GM18909 (cell line): ENCODE results near the gene PAX2.
"Not testable (repeated sequence)": the region's sequence is repeated elsewhere in the genome, so short reads cannot be mapped to it uniquely, and the experiment has no call there.

Experiments
- ATAC-seq: cut with Tn5 transposase; IDR thresholded peaks from one replicate; pipeline ENCODE4 v1.9.1; 2021; ENCODE audit warnings: mild to moderate bottlenecking; ENCODE audit not compliant: unreplicated experiment, poor library complexity

PAX2 gene

DNA sequence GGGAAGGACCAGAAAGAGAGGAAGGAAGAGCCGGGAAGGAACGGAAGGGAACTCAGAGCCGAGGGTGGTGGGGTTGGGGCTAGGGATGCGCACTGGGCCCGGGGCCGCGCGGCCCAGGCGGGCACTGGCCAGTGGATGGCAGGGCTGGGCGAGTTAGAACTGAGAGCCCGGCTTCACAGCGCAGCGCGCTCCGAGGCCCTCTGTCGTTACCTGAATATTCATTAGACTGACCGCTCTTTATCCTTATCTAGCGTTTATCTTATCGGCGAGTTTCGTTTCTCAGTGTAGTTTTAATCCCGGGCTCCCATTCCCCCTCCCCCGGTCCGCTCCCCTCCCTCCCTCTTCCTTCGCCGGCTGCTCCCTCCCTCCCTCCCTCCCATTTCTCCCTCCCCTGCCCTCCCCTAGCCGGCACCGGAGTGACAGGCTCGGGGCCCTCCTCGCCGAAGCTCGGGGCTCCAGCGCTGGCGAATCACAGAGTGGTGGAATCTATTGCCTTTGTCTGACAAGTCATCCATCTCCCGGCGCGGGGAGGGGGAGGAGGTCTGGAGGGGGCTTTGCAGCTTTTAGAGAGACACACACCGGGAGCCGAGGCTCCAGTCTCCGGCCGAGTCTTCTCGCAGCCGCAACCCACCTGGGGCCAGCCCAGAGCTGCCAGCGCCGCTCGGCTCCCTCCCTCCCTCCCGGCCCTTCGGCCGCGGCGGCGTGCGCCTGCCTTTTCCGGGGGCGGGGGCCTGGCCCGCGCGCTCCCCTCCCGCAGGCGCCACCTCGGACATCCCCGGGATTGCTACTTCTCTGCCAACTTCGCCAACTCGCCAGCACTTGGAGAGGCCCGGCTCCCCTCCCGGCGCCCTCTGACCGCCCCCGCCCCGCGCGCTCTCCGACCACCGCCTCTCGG lies at the start of gene PAX2:
Gene PAX2 (plus strand): TSS at position 596 of the 895 bp plus-strand sequence. CDS start 679 bp downstream, outside the sequence.
- ATAC-seq, result no peak

DNA sequence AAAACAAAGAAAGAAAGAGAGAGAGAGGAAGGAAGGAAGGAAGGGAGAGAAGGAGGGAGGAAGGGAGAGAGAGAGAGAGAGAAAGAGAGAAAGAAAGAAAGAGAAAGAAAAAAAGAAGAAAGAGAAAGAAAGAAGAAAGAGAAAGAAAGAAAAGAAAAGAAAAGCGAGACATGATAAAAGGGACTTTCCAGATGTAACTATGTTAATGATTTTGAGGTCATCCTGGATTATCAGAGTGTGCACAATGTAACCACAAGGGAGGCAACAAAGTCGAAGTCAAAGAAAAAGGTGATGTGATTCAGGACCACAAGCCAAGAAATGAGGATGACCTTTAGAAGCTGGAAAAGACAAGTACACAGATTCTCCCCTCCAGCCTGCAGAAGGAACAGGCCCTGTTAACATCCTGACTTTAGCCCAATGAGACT lies 48.9 kb upstream of the PAX2 start:
- no peak for ATAC-seq

DNA sequence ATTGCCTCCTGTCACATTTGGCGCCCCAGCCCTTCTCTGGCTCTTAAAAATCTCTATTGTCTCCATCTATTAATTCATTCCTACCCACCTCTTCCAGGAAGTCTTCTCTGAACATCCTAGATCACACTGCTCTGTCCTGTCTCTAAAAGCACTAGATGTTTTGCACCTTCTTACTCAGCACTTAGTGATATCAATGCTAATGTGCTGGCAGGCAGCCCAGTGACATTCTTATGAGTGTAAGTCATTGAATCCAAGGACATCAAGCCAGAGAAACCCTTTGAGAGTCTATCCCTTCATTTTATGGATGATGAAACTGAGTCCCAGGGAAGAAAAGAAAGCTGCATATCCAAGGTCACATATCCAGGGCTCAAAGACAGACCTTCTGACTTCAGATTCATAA lies 48.3 kb upstream of the PAX2 start:
- no peak for ATAC-seq

DNA sequence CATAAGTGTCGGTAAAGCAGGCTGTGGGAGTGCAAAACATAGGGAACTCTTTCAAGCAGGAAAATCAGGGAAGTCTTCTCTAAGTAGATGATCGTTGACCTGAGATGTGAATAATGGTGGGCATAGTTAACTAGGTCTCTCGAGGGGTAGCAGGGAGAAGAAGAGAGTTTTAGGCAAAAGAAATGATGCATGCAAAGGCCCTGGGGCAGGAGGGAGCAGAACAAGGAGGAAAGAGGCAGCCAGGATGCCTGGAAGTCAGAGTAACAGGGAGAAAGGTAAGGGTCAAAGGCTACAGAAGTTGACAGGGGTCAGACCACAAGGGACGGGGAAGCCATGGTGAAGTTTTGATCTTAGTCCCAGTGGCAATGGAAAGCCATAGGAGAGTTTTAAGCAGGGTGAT lies 47.8 kb upstream of the PAX2 start:
- ATAC-seq, result no peak

DNA sequence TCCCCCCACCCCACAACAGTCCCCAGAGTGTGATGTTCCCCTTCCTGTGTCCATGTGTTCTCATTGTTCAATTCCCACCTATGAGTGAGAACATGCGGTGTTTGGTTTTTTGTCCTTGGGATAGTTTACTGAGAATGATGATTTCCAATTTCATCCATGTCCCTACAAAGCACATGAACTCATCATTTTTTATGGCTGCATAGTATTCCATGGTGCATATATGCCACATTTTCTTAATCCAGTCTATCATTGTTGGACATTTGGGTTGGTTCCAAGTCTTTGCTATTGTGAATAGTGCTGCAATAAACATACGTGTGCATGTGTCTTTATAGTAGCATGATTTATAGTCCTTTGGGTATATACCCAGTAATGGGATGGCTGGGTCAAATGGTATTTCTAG lies 43.7 kb upstream of the PAX2 start:
- ATAC-seq, result not testable (repeated sequence)

DNA sequence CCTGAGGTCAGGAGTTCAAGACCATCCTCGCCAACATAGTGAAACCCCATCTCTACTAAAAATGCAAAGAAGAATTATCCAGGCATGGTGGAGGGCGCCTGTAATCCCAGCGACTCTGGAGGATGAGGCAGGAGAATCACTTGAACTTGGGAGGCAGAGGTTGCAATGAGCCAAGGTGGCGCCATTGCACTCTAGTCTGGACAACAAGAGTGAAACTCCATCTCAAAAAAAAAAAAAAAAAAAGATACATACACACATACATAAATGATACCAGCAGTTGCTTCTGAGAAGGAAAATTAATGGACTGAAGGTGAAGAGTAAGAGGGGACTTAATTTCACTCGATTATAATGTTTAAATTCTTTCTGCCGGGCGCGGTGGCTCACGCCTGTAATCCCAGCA lies 40.2 kb upstream of the PAX2 start:
- no peak for ATAC-seq

DNA sequence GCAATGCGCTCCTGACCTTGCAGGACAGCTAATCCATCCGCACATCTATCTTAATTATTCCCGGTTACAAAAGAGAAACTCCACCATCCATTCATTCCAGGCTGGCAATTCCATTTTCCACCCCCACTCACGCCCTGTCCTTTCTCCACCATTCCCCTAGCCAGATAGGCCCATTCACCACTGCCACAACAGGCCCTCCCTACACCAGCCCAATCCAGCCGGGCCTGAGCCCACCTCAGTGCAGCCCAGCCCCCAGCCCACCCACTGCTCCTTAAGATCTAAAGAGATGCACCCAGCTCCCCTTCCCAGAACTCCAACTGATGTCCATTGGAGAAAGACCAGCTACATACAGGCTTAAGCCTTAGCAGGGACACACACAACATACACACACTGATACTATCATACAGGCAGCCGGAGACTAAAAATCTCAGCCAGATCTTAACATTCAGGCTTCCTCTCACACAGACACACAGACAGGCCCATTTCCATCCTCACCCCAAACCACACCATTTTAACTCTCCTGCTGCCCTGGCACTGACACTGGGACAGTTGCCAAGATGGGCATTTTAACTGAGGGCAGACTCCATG lies 38.0 kb upstream of the PAX2 start:
- ATAC-seq, result no peak

DNA sequence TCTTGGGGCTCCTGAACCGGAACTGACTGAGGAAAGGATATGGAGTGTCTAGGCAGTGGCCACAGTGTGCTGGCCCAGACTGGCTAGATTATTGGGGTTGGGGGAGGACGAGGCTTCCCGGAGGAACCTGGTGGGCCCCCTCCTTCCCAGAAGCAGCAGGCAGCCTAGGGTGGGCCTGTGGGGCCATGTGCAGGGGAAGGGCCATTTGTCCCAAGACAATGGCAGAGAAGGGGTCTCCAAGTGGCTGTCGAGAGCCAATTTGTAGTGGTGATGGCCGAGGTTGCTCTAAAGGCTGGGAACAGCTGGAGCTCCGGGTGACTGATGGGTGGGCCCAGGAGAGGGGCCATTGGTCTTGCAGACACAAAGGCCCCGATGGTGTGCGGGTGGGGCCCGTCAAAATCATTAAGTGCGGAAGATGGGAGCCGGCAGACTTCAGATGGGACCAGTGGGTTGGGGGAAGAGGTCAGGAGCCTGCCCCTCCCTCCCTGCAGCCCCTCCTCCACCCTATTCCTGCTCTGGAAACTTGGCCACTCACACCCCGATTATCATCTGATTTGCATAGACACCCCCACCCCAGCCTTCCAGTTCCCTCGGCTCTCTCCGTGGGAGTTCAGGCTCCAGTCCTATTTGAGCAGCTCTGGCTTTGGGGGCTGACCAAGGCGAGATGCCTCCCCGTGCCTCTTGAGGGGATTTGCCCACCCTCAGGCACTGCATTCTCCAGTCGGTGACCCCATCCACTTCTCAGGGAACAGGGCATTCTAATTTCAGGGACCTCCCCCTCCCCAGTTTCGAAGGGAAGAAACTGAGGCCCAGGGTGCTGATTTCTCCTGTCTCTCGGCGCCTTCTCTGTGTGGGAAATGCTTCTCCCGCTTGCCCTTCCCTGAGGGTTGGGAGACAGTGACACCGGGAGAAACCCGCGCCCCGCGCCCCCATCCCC lies 36.0 kb upstream of the PAX2 start:
- no peak for ATAC-seq

DNA sequence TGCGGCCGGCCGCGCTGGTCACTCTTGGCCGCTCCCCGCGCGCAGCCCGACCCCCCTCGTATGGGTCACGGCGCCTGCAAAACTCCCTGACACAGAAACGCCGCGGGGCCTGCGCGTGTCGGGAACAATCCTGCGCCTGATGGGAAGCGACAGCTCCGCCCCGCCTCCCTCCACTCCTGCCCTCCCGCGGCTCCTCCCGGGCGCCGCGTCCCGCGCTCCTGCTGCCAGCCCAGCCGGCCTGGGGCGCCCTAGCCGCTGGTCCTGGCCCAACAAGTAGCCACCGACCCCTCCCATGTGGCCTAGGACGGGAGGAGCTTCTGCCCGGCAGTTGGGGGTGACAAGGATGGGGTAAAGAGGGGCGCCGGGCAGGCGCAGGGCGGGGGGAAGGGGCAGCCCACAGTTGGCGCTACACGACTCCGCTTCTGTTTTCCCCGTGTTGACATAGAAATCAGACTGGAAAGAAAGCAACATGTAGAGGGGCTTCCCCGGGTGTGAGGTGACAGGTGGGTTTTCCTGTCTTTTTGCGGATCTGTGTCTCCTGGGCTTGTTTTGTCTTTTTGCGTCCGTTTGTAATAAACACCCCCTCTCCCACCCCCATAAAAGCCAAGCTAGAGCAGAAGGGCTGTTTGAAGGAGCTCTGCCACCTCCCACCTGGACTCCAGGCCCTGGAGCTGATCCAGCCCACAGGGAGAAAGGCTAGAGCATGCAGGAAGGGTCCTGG lies 35.1 kb upstream of the PAX2 start:
- ATAC-seq, result no peak

DNA sequence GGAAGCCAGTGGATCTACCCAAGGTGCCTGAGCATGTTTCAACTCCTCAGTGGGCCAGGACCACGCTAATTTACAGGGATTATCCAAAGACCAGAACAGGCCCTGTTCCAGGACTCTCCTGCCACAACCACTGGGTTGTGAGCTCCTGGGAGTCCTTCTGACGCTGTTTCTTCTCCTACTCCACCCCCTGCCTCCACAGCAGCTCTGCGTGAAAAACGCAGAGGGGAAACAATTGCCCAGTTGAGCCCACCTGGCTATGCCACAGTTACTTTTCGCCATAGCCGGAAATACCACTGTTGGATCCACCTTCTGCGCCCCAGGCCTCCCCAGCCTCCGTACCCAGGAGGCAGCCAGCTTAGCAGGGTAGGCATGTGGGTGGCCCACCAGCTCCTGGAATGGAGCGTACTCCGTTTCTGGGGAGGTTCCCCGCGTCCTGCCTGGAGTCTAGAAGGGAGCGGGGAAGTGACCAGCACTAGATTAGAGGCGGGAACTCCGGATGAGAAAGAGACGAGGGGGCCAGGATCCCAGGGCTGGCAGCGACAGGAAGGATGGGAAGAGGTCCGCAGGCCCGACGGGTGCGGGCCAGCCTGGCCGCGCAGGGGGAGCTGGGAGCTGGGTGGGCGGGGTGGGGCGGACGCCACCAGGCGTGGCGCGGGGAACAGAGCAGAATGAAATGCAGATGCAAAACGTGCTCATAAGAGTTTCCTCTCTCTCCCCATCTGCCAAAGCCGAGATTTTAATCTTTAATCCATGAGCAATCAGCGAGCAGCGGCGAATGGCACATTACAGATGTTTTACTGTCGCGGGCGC lies 32.1 kb upstream of the PAX2 start:
- ATAC-seq, result no peak

DNA sequence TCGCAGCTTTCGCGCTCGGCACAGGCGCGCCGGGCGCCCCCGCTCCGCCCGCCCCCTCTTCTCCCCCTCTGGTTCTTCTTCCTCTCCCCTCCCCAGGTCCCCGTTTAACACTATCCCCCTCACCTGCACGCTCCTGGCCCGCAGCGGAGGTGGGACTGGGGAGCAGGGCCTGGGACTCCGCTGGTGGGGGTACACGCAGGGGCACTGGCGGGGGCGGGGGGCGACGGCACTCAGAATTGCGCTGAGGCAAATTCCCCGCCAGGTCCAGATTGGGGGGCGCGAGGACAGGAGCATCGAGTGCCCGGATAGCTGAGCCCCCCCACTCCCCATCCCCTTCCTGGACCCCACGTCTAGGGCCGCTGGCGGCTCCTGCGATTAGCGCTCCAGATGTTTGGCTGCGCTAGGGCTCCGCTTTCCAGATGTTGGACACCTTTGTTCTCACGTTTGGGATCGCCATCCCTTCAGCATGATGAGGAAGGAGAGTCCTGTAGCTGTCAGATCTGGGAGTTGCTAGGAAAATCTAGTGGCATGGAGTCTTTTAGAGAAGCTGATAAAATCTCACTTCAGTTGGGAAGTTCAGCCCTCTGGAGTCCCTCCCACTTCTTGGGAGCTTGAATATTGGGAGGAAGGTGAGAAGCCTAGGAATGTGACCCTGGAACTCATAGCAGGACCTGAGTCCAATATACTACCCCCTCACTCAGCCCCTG lies 31.4 kb upstream of the PAX2 start:
- no peak for ATAC-seq

DNA sequence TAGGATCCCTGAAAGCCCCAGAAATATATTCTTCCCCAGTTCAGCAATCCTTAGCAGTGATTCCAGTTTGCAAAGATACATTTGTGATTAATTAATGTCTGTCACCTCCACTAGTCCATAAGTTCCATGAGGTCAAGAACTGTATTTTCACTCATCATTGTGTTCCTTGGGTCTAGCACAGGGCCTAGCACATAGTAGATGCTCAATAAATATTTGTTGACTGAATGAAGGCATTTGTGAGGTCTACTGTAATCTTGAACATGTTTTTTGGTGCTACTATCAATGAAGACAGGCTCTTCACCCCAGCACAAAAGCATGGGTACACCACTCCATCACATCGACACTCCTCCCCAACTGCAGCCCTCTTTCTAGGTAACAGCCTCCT lies 30.8 kb upstream of the PAX2 start:
- no peak for ATAC-seq

DNA sequence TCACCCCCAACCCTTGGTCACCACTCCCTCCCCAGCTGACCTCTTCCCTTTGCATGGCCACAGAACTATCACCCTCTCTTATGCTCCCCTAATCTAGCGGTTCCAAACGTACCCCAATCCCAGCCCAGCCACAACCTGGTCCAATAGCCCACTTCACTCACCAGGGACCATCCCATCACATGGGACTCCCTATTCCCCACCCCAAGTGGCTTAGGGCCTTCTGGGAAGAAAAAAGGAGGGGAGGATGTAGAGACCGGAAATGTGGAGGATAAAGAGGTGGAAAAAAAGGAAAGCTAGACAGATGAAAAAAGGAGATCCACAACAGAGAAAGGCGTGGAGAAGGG lies 30.3 kb upstream of the PAX2 start:
- no peak for ATAC-seq

DNA sequence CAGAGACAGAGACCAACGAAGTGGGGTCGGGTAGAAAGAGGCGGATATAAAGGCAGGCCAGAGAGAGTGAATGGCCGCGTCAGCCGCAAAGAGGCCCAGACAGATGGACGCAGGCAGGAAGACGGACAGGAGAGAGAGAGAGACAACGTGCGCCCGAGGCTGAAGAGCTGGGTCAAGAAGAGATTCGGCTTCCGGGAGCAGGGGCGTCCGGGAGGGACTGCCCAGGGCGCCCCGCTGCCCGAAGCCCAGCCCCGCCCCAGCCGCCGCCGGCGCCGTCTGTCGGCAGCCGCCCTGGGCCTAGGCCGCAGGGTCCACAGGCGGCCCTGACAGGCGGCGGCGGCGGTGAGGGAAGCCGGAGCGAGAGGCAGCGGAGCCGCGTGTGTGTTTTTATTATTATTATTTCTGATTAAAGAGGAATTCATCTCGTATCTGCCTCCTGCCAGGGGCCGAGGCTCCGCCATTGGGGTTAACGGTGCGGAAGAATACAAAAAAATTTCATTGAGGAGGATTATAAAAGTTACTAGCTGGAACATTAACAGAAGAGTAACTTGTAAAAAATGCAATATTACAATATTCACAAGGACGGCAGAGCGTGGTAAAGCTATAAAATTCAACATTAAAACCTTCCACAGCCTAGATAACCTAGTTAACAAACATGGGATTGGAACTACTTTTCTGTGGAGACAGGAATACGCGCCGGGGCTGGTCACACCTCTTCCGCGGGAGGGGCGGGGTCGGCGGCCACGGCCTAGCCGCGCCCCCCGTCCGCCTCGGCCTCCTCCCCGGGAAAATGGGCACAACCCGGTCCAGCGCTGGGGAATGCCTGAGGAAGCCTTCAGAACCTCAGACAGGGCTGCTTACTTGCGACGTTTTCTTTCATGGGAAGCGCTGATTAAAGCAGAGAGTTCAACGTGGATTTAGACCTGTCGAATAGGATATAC lies 29.7 kb upstream of the PAX2 start:
- ATAC-seq, result no peak

DNA sequence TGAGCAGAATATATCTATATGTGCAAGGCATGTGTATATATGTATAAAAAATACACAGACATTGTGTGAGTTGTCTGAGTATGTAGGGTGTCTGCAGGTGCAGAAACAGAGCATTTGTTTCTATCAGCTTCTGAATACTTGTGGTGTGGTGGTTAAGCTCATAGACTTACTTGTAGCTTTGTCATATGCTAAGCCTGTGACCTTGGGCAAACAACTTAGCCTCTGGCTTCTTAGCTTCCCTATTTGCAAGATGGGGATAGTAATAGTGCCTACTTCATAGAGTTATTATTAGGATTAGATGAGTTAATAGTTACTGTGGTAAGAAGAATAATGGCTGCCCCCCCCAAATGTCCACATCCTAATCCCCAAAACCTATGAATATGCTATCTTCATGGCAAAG lies 28.2 kb upstream of the PAX2 start:
- ATAC-seq, result no peak

DNA sequence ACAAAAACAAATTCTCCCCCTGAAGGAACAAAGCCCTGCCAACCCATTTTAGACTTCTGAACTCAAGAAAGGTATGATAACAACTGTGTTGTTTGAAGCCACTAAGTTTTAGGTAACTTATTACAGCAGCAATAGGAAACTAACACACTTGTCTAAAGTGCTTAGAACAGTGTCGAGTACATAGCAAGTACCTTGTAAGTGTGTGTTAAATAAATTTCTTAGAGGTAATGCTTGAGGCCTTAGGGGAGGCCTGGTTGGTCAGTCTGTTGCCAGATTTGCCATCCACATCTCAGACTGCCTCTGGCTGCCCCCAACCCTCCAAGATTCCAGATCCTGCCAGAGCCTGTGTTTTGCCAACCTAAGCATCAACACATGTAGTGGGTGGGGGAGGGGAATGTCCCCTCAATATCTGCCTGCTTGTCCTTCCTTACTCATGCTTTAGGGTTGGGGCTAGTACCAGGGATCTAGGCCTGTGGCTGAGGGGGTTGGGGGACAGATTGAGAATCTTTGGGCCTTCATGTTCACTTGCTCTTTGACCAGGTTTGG lies 27.1 kb upstream of the PAX2 start:
- ATAC-seq, result no peak

DNA sequence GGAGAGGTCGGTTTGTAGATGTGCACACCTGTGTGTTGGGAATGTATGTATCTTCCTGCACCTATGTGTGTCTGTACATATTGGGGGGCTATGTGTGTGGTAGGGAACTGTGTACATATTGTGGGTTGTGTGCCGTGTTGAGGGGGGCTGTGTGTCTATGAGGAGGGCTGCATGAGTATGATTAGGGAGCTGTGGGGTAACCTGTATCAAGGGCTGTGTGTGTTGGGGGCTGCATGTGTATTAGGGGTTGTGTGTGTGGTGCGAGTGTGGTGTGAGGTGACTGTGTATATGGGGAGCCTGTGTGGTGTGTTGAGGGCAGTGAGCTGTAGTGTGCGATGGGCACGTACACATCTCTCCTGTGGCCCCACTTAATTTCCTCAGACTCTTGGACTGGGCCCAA lies 22.2 kb upstream of the PAX2 start:
- ATAC-seq, result no peak
